GM18519 (cell line): ENCODE measurements around the gene COL4A5.

Experiments used
- ATAC-seq: cut with Tn5 transposase; IDR thresholded peaks from one replicate; pipeline ENCODE4 v1.9.1; 2021; ENCODE audit warnings: mild to moderate bottlenecking, moderate library complexity; ENCODE audit not compliant: unreplicated experiment, low FRiP score

COL4A5 gene

DNA sequence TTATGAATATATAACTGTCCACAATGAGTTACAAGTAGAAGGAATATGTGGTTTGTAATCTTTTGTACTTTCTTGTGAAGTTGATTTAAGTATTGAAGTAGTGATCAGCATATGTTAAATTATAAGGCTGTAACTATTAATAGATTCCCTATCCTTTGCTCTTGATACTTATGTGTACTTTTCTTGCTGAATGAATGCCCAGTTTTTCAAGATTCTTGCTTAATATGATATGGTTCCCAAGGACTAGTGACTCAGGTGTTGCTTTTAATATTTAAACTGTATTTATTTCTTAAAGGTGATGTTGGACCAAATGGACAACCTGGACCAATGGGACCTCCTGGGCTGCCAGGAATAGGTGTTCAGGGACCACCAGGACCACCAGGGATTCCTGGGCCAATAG is 175.0 kb downstream of the COL4A5 start:
- no peak for ATAC-seq

GRCh38 chrX:108640817-108641216 is 201.2 kb downstream of the COL4A5 start:
- ATAC-seq: no peak

DNA sequence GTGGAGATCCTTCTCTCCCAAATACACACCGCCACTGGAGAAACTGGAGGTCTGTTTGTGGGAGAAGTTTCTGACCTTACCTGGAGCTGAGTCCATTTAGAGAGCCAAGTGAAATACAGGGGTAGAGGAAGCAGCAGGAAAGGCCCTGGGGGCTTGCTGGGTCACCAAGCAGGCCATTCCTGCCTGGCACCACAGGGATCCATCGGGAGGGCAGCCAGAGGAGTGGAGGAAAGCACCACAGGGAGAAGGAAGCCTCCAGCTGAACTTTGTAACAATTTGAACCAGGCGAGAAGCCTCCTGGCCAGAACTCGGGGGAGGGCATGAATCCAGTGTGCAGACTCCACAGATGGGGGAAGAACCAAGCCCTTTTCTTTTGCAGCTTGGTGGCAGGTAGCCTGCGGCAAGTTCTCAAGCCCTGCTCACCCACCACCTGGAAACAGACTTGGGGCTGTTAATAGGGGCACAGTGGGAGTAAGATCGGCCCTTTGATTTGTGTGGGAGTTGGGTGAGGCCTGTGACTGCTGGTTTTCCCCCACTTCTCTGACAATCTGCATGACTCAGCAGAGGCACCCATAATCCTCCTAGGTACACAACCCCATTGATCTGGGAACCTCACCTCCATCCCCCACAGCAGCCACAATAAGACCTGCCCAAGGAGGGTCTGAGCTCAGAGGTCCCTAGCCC is 202.1 kb downstream of the COL4A5 start:
- ATAC-seq: no peak

GRCh38 chrX:108642273-108642628 is 202.6 kb downstream of the COL4A5 start:
- no peak for ATAC-seq

DNA sequence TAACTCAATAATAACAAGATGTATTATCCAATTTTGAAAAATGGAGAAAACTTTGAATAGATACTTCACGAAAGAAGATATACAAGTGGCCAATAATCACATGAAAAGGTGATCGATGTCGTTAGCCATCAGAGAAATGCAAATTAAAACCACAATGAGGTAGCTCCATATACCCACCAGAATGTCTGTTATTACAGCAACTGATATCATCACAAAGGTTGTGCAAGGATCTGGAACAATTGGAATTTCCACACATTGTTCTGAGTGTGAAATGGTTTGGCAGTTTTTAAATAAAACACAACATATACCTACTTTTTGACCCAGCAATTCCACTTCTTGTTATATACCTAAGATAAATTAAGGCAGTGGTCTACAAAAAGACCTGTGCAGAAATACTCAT is 225.1 kb downstream of the COL4A5 start:
- ATAC-seq: no peak

DNA sequence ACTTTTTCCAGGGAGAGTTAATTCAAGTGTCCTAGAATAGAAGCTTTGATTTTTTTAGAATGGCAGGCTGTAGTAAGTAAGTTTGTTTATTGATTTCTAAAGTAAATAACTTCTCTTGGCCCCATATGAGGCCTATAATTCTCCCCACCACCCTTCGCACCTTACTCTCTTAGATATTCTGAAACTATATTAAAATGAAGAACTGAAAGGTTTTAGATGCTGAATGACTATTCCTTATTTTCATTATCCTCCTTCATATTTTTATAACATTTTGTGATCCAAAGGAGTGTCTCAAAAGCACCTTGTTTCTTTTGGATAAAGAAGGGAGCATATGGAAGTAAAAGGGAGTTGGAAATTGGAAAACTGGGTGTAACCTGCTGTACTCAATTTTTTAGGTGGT is 226.5 kb downstream of the COL4A5 start:
- no peak for ATAC-seq

DNA sequence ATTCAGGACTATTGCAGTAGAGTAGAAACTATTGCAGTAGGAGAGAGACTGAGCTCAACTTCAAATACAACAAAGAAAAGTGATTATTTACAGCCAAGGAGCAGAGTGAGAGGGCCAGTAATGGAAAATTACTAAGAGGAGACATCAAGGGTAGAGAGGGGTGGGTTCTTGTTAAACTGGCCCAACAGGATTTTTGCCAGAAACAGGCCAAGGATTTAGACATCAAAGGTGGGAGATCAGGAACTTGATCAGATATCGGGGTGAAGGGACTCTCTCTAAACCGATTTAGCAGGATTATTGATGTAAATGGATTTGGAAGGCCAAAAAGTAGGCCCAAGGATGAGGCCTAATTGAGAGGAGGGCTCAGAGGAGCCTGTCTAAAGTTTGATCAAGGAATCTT is 231.9 kb downstream of the COL4A5 start:
- no peak for ATAC-seq

DNA sequence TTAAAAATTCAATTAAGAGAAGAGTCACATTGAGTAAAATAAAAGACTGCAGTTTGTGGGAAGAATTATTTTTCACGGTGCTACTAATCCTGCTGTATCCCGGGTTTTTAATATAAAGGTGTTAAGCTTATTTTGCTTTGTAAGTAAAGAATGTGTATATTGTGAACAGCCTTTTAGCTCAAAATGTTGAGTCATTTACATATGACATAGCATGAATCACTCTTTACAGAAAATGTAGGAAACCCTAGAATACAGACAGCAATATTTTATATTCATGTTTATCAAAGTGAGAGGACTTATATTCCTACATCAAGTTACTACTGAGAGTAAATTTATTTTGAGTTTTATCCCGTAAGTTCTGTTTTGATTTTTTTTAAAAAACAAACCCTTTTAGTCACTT is 257.1 kb downstream of the COL4A5 start:
- ATAC-seq: no peak

GRCh38 chrX:108699368-108699767 is 259.7 kb downstream of the COL4A5 start:
- ATAC-seq: no peak

DNA sequence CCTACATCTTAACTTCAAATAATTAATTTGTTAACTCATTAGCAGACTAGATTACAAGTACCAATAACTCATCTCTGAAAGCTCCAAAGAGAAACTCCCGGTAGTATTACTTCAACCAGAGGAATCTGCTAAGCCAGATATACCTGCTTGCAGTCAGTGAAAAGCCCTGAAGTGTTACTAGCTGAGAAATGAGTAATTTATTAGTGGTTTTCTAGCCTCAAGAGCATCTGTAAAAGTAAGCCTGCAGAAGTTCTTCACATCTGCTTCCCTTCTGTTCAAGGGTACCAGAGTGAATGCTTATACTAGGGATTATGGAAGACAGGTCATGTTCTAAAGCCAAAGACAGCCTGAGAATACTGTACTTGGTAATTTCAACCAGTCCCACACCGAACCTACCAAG is 262.0 kb downstream of the COL4A5 start:
- no peak for ATAC-seq

DNA sequence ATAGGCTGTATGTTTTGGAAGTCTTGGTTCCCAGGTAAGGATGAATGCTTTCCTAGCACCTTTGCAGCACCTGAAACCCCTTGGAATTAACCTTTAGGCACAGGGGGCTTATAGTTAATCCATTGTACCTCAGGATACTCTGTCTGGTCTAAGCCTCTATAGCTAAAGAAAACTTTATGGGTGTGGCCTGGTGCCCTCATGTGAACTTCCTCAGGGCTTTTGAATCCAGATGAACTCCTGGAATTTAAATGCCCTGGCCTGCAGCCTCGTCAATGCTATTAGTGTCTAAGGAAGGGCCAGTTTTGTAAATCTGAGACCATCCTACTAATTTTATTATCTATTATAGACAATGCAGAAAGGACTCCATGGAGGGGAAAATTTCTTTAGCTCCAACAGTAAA is 262.9 kb downstream of the COL4A5 start:
- ATAC-seq: no peak

GRCh38 chrX:108704839-108705238 is 265.2 kb downstream of the COL4A5 start:
- ATAC-seq: no peak

DNA sequence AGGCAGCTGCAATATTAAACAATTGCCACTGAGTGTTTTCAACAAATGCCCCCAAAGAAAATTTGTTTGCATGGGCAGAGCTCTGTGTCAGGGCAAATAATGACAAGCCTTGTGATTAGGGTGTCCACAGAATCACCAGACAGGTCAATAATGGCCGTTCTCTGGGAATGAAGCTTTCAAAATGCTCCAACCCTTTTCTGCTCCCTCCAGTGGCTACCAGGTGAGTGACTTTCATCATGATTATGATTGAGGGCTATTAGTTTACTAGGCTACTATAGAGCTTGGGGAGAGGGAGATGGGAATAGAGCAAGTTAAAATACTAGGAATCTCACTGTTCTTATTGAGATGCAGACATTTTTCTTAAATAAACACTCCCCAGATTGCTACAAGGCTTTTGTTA is 273.2 kb downstream of the COL4A5 start:
- ATAC-seq: no peak

GRCh38 chrX:108722561-108722960 is 282.9 kb downstream of the COL4A5 start:
- ATAC-seq: no peak

DNA sequence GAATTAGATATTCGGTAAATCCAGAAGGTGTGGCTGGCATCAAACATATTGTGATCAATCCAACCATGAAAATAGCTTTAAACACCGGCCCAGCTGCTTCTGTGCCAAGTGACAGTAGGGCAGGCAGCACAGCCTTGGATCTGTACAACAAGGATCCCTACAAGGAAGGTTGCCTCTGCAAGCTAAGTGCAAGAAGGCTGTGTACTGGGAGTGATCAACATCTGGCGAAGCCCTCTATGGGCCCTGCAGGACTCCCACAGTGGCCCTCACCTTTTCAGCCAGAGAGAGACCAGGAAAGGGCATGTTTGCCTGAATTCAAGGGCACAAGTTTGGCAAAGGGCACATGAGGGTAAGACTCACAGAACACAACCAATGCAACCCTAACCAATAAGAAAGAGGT is 287.1 kb downstream of the COL4A5 start:
- no peak for ATAC-seq

DNA sequence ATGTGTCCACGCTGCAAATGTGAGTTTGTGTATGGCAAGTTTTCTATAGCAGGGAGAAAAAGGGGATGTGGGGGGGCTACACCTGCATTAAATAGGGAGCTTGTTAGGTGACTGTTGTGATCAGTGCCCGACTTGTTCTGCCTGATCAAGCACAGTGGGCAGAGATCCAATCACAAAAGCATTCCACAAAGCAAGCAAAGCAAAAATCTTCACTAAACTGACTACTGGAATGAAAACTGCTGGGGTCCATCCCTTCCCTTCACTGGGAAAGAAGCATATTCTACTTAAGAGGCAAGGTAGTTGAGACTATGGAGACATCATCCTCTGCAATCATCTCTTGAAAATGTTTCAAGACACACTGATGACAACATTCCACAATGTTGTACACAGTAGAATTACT is 291.5 kb downstream of the COL4A5 start:
- no peak for ATAC-seq

DNA sequence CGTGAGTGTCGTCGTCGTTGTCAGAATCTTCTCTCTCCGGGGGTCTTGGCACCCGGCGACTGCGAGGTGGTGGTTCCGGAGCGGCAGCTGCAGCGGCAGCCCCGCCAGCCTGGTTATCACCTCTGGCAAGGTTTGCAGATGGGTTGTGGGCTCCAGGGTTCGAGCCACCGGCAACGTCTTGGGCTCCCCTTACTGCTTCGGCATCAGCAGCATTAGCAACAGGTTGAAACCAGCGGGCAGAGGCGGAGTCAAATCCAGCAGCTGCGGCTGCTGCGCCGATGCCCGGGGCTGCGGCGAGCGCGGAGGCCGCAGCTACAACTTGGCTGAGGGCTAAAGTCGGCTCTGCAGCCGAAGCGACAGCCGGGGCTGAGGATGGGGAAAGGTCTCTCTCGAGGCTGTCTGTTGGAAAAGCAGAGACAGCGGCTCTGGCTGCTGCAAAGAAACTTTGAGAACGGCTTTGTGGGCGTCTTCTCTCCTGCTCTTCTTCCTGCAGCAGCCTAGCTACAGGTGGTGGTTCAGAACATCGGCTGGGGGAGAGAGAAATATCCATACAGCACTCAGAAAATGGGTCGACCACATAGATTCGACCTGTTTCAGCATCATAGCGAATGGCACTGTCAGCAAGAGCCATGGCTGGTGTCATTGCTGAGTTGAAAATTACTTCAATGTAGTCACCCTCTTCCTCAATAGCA is 293.1 kb downstream of the COL4A5 start:
- ATAC-seq: no peak

- ATAC-seq: no peak
Observed at GRCh38 chrX:108734426-108734825, 294.8 kb downstream of the COL4A5 start.

GRCh38 chrX:108735091-108735678 is 295.5 kb downstream of the COL4A5 start:
- no peak for ATAC-seq

DNA sequence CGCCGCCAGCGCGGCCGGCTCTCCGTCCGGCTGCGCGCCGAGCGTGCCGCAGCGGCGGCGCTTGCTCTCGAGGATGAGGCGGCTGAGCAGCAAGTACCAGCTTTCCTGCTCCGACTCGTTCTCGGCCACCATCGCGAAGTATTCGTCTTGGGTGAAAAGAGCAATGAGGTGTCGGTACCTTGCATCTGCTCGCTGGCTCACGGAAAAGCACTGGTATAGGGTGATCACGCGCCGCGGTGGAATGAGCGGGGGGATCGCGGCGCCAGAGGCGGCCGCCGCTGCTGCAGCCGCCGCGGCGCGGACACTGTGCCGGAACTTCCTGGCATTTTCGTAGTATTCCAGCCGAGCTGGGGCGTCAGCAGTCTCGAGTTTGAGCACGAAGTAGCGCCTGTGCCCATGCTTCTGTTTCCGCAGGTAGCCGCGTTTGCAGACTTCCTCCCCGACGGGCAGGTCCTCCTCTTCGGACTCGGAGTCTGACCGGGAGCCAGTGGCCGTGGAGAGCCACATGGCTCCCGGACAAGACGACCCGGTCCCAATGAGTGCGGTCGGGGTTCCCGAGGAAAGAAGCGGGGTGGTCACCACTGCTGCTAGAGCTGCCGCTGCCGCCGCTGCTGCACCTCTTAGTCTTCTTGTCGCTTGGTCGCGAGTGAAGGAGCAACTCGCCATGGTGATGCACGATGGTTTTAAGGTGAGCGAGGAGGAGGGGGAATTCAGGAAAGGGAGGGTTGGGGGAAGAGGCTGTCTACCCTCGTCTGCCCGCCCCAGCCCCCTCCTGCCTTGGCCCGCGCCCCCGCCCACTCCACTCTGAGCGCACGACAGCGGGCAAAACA is 296.3 kb downstream of the COL4A5 start:
- no peak for ATAC-seq
